Right lobe of liver (tissue), 4 donors: ENCODE data around the gene TRA2A.

Experiments used
- CTCF ChIP-seq, 4 donors: fragments of 200-600 bp in 3 of 4; fragments of 450-650 bp in 1 of 4; IDR thresholded peaks; one replicate each; pipeline versions ENCODE4 v1.5.1 to v1.8.0; 2016 to 2022; ENCODE audit warnings: antibody characterized with exemption in 4 of 4, mild to moderate bottlenecking in 2 of 4
- POLR2A ChIP-seq: fragments of 450-650 bp; IDR thresholded peaks from one replicate; pipeline ENCODE4 v1.6.1; 2017; ENCODE audit warnings: antibody characterized with exemption, mild to moderate bottlenecking
- donor health status: DM: no; HTN: no; CAD: no.
- donor health status: DM: no; HTN: no; CAD: no.
- donor health status: DM: no; HTN: yes; CAD: no.

GRCh38 chr7:23490357-23491135 lies 41.2 kb downstream of the TRA2A start:
- TF ChIP-seq CTCF (IDR thresholded peaks at IDR 0.05) (no peak), POLR2A (no peak)
